ENCODE data around the gene PTGR3.

PTGR3 gene

GRCh38 chr18:75238100-75238499 lies 29.2 kb upstream of the PTGR3 start:
- DNase-seq (ENCODE audit: low read depth in 4 of 4, low spot score in 1 of 4), result no peak

- no peak for DNase-seq (ENCODE audit: low read depth in 4 of 4, low spot score in 1 of 4)
These were observed 27.0 kb upstream of the PTGR3 start for GRCh38 chr18:75235896-75236295.

- DNase-seq (ENCODE audit: low read depth in 4 of 4, low spot score in 1 of 4), result no peak
These were observed 26.0 kb upstream of the PTGR3 start for GRCh38 chr18:75234901-75235300.

- no peak for DNase-seq (ENCODE audit: low read depth in 4 of 4, low spot score in 1 of 4)
These were observed 22.1 kb upstream of the PTGR3 start for GRCh38 chr18:75231053-75231406.

- no peak for DNase-seq (ENCODE audit: low read depth in 4 of 4, low spot score in 1 of 4)
These were observed 21.5 kb upstream of the PTGR3 start for GRCh38 chr18:75230163-75231052.

- no peak for DNase-seq (ENCODE audit: low read depth in 4 of 4, low spot score in 1 of 4)
These were observed 20.5 kb upstream of the PTGR3 start for GRCh38 chr18:75229437-75229836.

- no peak for DNase-seq (ENCODE audit: low read depth in 4 of 4, low spot score in 1 of 4)
These were observed 20.0 kb upstream of the PTGR3 start for GRCh38 chr18:75228967-75229366.

GRCh38 chr18:75227535-75228296 lies 18.8 kb upstream of the PTGR3 start:
- no peak for DNase-seq (ENCODE audit: low read depth in 4 of 4, low spot score in 1 of 4)

GRCh38 chr18:75226956-75227316 lies 18.0 kb upstream of the PTGR3 start:
- no peak for DNase-seq (ENCODE audit: low read depth in 4 of 4, low spot score in 1 of 4)

GRCh38 chr18:75226286-75226955 lies 17.5 kb upstream of the PTGR3 start:
- no peak for DNase-seq (ENCODE audit: low read depth in 4 of 4, low spot score in 1 of 4)

GRCh38 chr18:75223687-75224347 lies 14.9 kb upstream of the PTGR3 start:
- DNase-seq (ENCODE audit: low read depth in 4 of 4, low spot score in 1 of 4), result no peak

- DNase-seq (ENCODE audit: low read depth in 4 of 4, low spot score in 1 of 4), result no peak
These were observed 13.5 kb upstream of the PTGR3 start for GRCh38 chr18:75222407-75222806.

- DNase-seq (ENCODE audit: low read depth in 4 of 4, low spot score in 1 of 4), result no peak
These were observed 13.0 kb upstream of the PTGR3 start for GRCh38 chr18:75221897-75222296.

- no peak for DNase-seq (ENCODE audit: low read depth in 4 of 4, low spot score in 1 of 4)
These were observed 12.5 kb upstream of the PTGR3 start for GRCh38 chr18:75221397-75221796.

GRCh38 chr18:75220551-75221355 lies 11.8 kb upstream of the PTGR3 start:
- no peak for DNase-seq (ENCODE audit: low read depth in 4 of 4, low spot score in 1 of 4)

- DNase-seq (ENCODE audit: low read depth in 4 of 4, low spot score in 1 of 4), result no peak
These were observed 10.9 kb upstream of the PTGR3 start for GRCh38 chr18:75219745-75220375.

GRCh38 chr18:75218065-75218923 lies 9.4 kb upstream of the PTGR3 start:
- DNase-seq (ENCODE audit: low read depth in 4 of 4, low spot score in 1 of 4), result no peak

GRCh38 chr18:75216911-75217689 lies 8.2 kb upstream of the PTGR3 start:
- DNase-seq (ENCODE audit: low read depth in 4 of 4, low spot score in 1 of 4), result no peak

Measured in stimulated activated CD4-positive, alpha-beta T cell treated with anti-CD3 and anti-CD28 coated beads, Interleukin-1b, Interleukin-23, amount 100 ng/mL, for 24 hours (primary cell).